HCT116 (cell line): ENCODE results near the gene SLC12A1. TPM values are rescaled to one million over a fixed set of nuclear protein-coding genes. Genes with fewer than 3 reads are reported as not detected.

Experiments used
- ATAC-seq: fragments of 200-7000 bp; cut with Tn5 transposase; 2 replicates; pipeline ENCODE4 v1.9.1; 2020; ENCODE audit warnings: mild to moderate bottlenecking, moderate library complexity
- BruUV-seq: library from RNA; stranded (reverse); fragments of 400-500 nt; replicated peaks from 2 replicates; lab custom pipeline; 2021; lab: Mats Ljungman, UMichigan
- CTCF ChIA-PET: fragments of 300-600 bp; sonication (Branson Sonifier 250); formaldehyde crosslinking; loops from one replicate; lab custom pipeline; 2021; ENCODE audit warnings: antibody characterized with exemption; lab: Charles Lee
- POLR2A ChIA-PET: fragments of 300-600, 350-600 bp; sonication (Branson Sonifier 250); formaldehyde crosslinking; loops from one replicate; lab custom pipeline; 2021; ENCODE audit warnings: antibody characterized with exemption; lab: Charles Lee
- RAD21 ChIA-PET, 2 experiments: fragments of 300-600 bp; sonication (Branson Sonifier 250); formaldehyde crosslinking; loops; one replicate each; lab custom pipeline; 2023; ENCODE audit warnings: low total read pairs in 2 of 2; ENCODE audit not compliant: uncharacterized antibody in 2 of 2, unreplicated experiment in 2 of 2, low non-redundant PET in 1 of 2; lab: Charles Lee
- DNase-seq: peaks from one replicate; pipeline ENCODE4 v3.0.0-alpha.2; 2010; ENCODE audit warnings: low read depth, low spot score
- H2AFZ ChIP-seq: fragments of 200-600 bp; shearing (Covaris generic), sonication (generic); 2 replicates; pipeline ENCODE4 v1.6.1; 2017; ENCODE audit warnings: low read depth, mixed run types, mixed read lengths, antibody characterized with exemption, low read length; ENCODE audit not compliant: poor library complexity, severe bottlenecking
- H3K27ac ChIP-seq: 2 replicates; pipeline ENCODE4 v1.5.1; 2012; ENCODE audit warnings: low read depth, low read length
- H3K27me3 ChIP-seq: fragments of 200-600 bp; sonication (generic); 2 replicates; pipeline ENCODE4 v1.6.1; 2016; ENCODE audit warnings: mixed run types, low read length, mixed read lengths; ENCODE audit not compliant: insufficient read depth
- H3K36me3 ChIP-seq, 2 experiments: fragments of 200-500 bp in 1 of 2; fragments of 200-600 bp in 1 of 2; sonication (Bioruptor generic) in 1 of 2; sonication (generic) in 1 of 2; 2 replicates each; pipeline versions ENCODE4 v1.5.1 to v1.6.1; 2014 to 2016; ENCODE audit warnings: low read length in 2 of 2, inconsistent platforms in 1 of 2, mixed read lengths in 1 of 2, mixed run types in 1 of 2; ENCODE audit not compliant: insufficient read depth in 2 of 2, control insufficient read depth in 1 of 2
- H3K4me1 ChIP-seq, 2 experiments: fragments of 200-600 bp in 1 of 2; sonication (generic) in 1 of 2; 2 replicates each; pipeline versions ENCODE4 v1.5.1 to v1.6.1; 2012 to 2017; ENCODE audit warnings: low read length in 2 of 2, inconsistent platforms in 1 of 2, mild to moderate bottlenecking in 1 of 2, mixed read lengths in 1 of 2, mixed run types in 1 of 2, moderate library complexity in 1 of 2; ENCODE audit not compliant: insufficient read depth in 2 of 2, control insufficient read depth in 1 of 2
- H3K4me2 ChIP-seq: fragments of 200-600 bp; sonication (generic); 2 replicates; pipeline ENCODE4 v1.6.1; 2017; ENCODE audit warnings: mixed run types, low read length, mixed read lengths
- H3K4me3 ChIP-seq, 2 experiments: fragments of 200-600 bp in 1 of 2; sonication (generic) in 1 of 2; replicated peaks in 1 of 2; 2 replicates each; pipeline ENCODE4 v1.5.1; 2011 to 2016; ENCODE audit warnings: low read length in 2 of 2, control low read depth in 1 of 2, low read depth in 1 of 2, mild to moderate bottlenecking in 1 of 2, mixed read lengths in 1 of 2, mixed run types in 1 of 2
- H3K79me2 ChIP-seq: fragments of 200-600 bp; sonication (generic); 2 replicates; pipeline ENCODE4 v1.6.1; 2017; ENCODE audit warnings: mild to moderate bottlenecking, mixed run types, low read length, moderate library complexity, mixed read lengths; ENCODE audit not compliant: insufficient read depth
- H3K9ac ChIP-seq: fragments of 200-600 bp; sonication (generic); 2 replicates; pipeline ENCODE4 v1.6.1; 2016; ENCODE audit warnings: low read length, mixed read lengths
- H3K9me2 ChIP-seq: fragments of 200-600 bp; sonication (generic), shearing (Covaris generic); 2 replicates; pipeline ENCODE4 v1.6.1; 2017; ENCODE audit warnings: mixed run types, mild to moderate bottlenecking, moderate library complexity; ENCODE audit not compliant: insufficient read depth
- H3K9me3 ChIP-seq, 2 experiments: fragments of 200-500 bp in 1 of 2; fragments of 200-600 bp in 1 of 2; sonication (Bioruptor generic) in 1 of 2; sonication (generic) in 1 of 2; 2 replicates each; pipeline ENCODE4 v1.6.1; 2014 to 2017; ENCODE audit warnings: low read length in 2 of 2, mixed read lengths in 2 of 2, inconsistent platforms in 1 of 2, low read depth in 1 of 2, mild to moderate bottlenecking in 1 of 2, mixed run types in 1 of 2, moderate library complexity in 1 of 2; ENCODE audit not compliant: control insufficient read depth in 1 of 2, insufficient read depth in 1 of 2
- H4K20me1 ChIP-seq: fragments of 200-600 bp; sonication (generic), shearing (Covaris generic); 2 replicates; pipeline ENCODE4 v1.6.1; 2017; ENCODE audit warnings: mixed run types, mild to moderate bottlenecking, moderate library complexity; ENCODE audit not compliant: insufficient read depth
- ATF3 ChIP-seq: IDR thresholded peaks from 2 replicates; pipeline ENCODE4 v1.6.1; 2012
- CBX3 ChIP-seq: IDR thresholded peaks from 2 replicates; pipeline ENCODE4 v1.6.1; 2012; ENCODE audit warnings: low read depth
- CEBPB ChIP-seq: IDR thresholded peaks from 2 replicates; pipeline ENCODE4 v1.6.1; 2012; ENCODE audit warnings: low read depth
- CTCF ChIP-seq, 3 experiments: fragments of 200-600 bp in 1 of 3; sonication (generic) in 1 of 3; IDR thresholded peaks in 2 of 3; conservative IDR thresholded peaks in 1 of 3; 2 replicates each; pipeline ENCODE4 v1.5.1; 2012 to 2017; ENCODE audit warnings: low read depth in 2 of 3, low read length in 2 of 3, antibody characterized with exemption in 1 of 3, borderline replicate concordance in 1 of 3, control low read depth in 1 of 3, mild to moderate bottlenecking in 1 of 3, mixed read lengths in 1 of 3, mixed run types in 1 of 3, moderate library complexity in 1 of 3; ENCODE audit not compliant: insufficient read depth in 1 of 3
- ELF1 ChIP-seq: IDR thresholded peaks from 2 replicates; pipeline ENCODE4 v1.6.1; 2012; ENCODE audit warnings: low read depth, borderline replicate concordance
- EZH2 ChIP-seq: fragments of 200-600 bp; sonication (generic); IDR thresholded peaks from 2 replicates; pipeline ENCODE4 v1.6.1; 2017; ENCODE audit warnings: antibody characterized with exemption, mixed run types
- EZH2phosphoT487 ChIP-seq: fragments of 200-600 bp; IDR thresholded peaks from 2 replicates; pipeline ENCODE4 v1.6.1; 2018; ENCODE audit warnings: antibody characterized with exemption, borderline replicate concordance
- FOSL1 ChIP-seq: IDR thresholded peaks from 2 replicates; pipeline ENCODE4 v1.6.1; 2012; ENCODE audit warnings: low read depth
- JUND ChIP-seq: IDR thresholded peaks from 2 replicates; pipeline ENCODE4 v1.6.1; 2012
- POLR2A ChIP-seq: IDR thresholded peaks from 2 replicates; pipeline ENCODE4 v1.7.0; 2011; ENCODE audit warnings: borderline replicate concordance; ENCODE audit not compliant: insufficient read depth, insufficient read length; ENCODE audit errors: extremely low read depth
- POLR2AphosphoS5 ChIP-seq: IDR thresholded peaks from 2 replicates; pipeline ENCODE4 v1.6.1; 2011; ENCODE audit warnings: mild to moderate bottlenecking, low read depth, low read length, moderate library complexity
- RAD21 ChIP-seq: IDR thresholded peaks from 2 replicates; pipeline ENCODE4 v1.6.1; 2012; ENCODE audit warnings: low read depth, mild to moderate bottlenecking
- SIN3A ChIP-seq: IDR thresholded peaks from 2 replicates; pipeline ENCODE4 v1.6.1; 2012; ENCODE audit warnings: low read depth
- SP1 ChIP-seq: IDR thresholded peaks from 2 replicates; pipeline ENCODE4 v1.6.1; 2012; ENCODE audit warnings: low read depth
- SRF ChIP-seq: IDR thresholded peaks from 2 replicates; pipeline ENCODE4 v1.6.1; 2012; ENCODE audit warnings: low read depth
- YY1 ChIP-seq: IDR thresholded peaks from 2 replicates; pipeline ENCODE4 v1.6.1; 2011; ENCODE audit warnings: low read length, low read depth, moderate library complexity, mild to moderate bottlenecking; ENCODE audit not compliant: insufficient replicate concordance; ENCODE audit errors: extremely low read depth
- ZBTB33 ChIP-seq: IDR thresholded peaks from 2 replicates; pipeline ENCODE4 v1.6.1; 2011; ENCODE audit warnings: mild to moderate bottlenecking, low read length, moderate library complexity; ENCODE audit not compliant: insufficient replicate concordance; ENCODE audit errors: extremely low read depth
- ZFX ChIP-seq: fragments of 450-650 bp; IDR thresholded peaks from 2 replicates; pipeline ENCODE4 v1.6.1; 2017
- intact Hi-C: fragments of 100-400 bp; cut with micrococcal nuclease; formaldehyde crosslinking; loops from 2 replicates; pipeline ENCODE4 v1.10.0; 2022
- total RNA-seq: library from RNA; stranded (reverse); gene quantifications from one replicate; pipeline ENCODE4 v1.2.1, GENCODE V29; 2021; ENCODE audit not compliant: unreplicated experiment

Gene SLC12A1
- total RNA-seq, 1 experiment from 2014 or later: not detected

GRCh38 chr15:48317221-48317620 lies 111.1 kb downstream of the SLC12A1 start (continued):
- no peak for TF ChIP-seq ZFX

GRCh38 chr15:48318131-48318530 lies 112.0 kb downstream of the SLC12A1 start:
- H3K36me3 ChIP-seq: no peaks in the 10 kb centered on the region
- H3K27me3 ChIP-seq: no peaks in the 10 kb centered on the region; the same call in 1 of the 2 replicates
- DNase-seq: no peak
- H3K9ac ChIP-seq: no peak overlapping the region
- no peak overlapping the region for H3K4me3 ChIP-seq
- ATAC-seq: no peak
- H4K20me1 ChIP-seq: no peaks in the 10 kb centered on the region
- ChIA-PET POLR2A (no interaction called here), CTCF (no interaction called here), RAD21 (no interaction called here)
- no peaks in the 10 kb centered on the region for H3K79me2 ChIP-seq
- H3K4me1 ChIP-seq: no peaks in the 10 kb centered on the region
- no peaks in the 10 kb centered on the region for H3K9me2 ChIP-seq
- H3K4me2 ChIP-seq: no peak overlapping the region
- intact Hi-C loops: no loop called here
- no peak overlapping the region for H2AFZ ChIP-seq
- BruUV-seq: no TSS peak
- no peak overlapping the region for H3K27ac ChIP-seq
- TF ChIP-seq SIN3A (no peak), CEBPB (no peak), EZH2 (no peak), SP1 (no peak), EZH2phosphoT487 (no peak), ELF1 (no peak), SRF (no peak), ATF3 (no peak), ZBTB33 (no peak), JUND (no peak), CBX3 (no peak), YY1 (no peak), RAD21 (no peak), POLR2AphosphoS5 (no peak), POLR2A (no peak), CTCF (IDR thresholded peaks at IDR 0.05 in 2 of 3, conservative IDR thresholded peaks at IDR 0.05 in 1 of 3; ENCODE audit: borderline replicate concordance in 1 of 3, insufficient read depth in 1 of 3, low read depth in 2 of 3, low read length in 2 of 3) (no peak), FOSL1 (no peak)
- no peaks in the 10 kb centered on the region for H3K9me3 ChIP-seq
